B cell (primary cell): ENCODE data around the gene TNRC6A. TPM values are rescaled to one million over a fixed set of nuclear protein-coding genes. Genes with fewer than 3 reads are reported as not detected.

Experiments
- ATAC-seq: fragments of 200-7000 bp; cut with Tn5 transposase; one replicate; pipeline ENCODE4 v1.10.0; 2021; ENCODE audit warnings: low read depth, mild to moderate bottlenecking, moderate number of reproducible peaks, moderate library complexity
- CTCF ChIA-PET: fragments of 350-600 bp; sonication (Branson Sonifier 250); formaldehyde crosslinking; loops from one replicate; lab custom pipeline; 2021; ENCODE audit warnings: antibody characterized with exemption, inconsistent platforms; lab: Charles Lee
- POLR2A ChIA-PET: fragments of 350-600 bp; sonication (Branson Sonifier 250); formaldehyde crosslinking; loops from one replicate; lab custom pipeline; 2021; ENCODE audit warnings: antibody characterized with exemption; lab: Charles Lee
- DNase-seq: peaks from one replicate; pipeline ENCODE4 v3.0.0; 2013
- H2AFZ ChIP-seq: 2 replicates; pipeline ENCODE4 v1.6.1; 2012; ENCODE audit warnings: mild to moderate bottlenecking, low read depth, low read length; ENCODE audit not compliant: insufficient read depth, poor library complexity, severe bottlenecking
- H3K27ac ChIP-seq, 2 donors: 1 replicate in 1 of 2; 2 replicates in 1 of 2; pipeline ENCODE4 v1.5.1; 2012 to 2013; ENCODE audit warnings: low read length in 2 of 2, mild to moderate bottlenecking in 2 of 2, moderate library complexity in 1 of 2
- H3K27me3 ChIP-seq, 4 experiments: fragments of 200-600 bp in 1 of 4; sonication (generic) in 1 of 4; replicated peaks in 1 of 4; 1 replicate in 2 of 4; 2 replicates in 2 of 4; pipeline versions ENCODE4 v1.6.1 to v1.7.0; 2013 to 2016; ENCODE audit warnings: low read length in 3 of 4, mild to moderate bottlenecking in 2 of 4, mixed read lengths in 1 of 4, moderate library complexity in 1 of 4; ENCODE audit not compliant: insufficient read depth in 4 of 4, control insufficient read depth in 3 of 4; ENCODE audit errors: control extremely low read depth in 1 of 4
- H3K36me3 ChIP-seq, 2 experiments: replicated peaks in 1 of 2; 1 replicate in 1 of 2; 2 replicates in 1 of 2; pipeline versions ENCODE4 v1.6.1 to v1.7.1; 2013; ENCODE audit warnings: low read length in 1 of 2; ENCODE audit not compliant: insufficient read depth in 2 of 2, control insufficient read depth in 1 of 2; ENCODE audit errors: control extremely low read depth in 1 of 2, extremely low read depth in 1 of 2
- H3K4me1 ChIP-seq, 2 donors: fragments of 200-600 bp in 1 of 2; sonication (generic) in 1 of 2; 1 replicate in 1 of 2; 2 replicates in 1 of 2; pipeline versions ENCODE4 v1.5.1 to v1.6.1; 2013 to 2017; ENCODE audit warnings: low read length in 2 of 2; ENCODE audit not compliant: control insufficient read depth in 2 of 2, insufficient read depth in 2 of 2
- H3K4me2 ChIP-seq: replicated peaks from 2 replicates; pipeline ENCODE3; 2012; ENCODE audit warnings: mild to moderate bottlenecking, low read depth, low read length; ENCODE audit not compliant: poor library complexity, severe bottlenecking
- H3K4me3 ChIP-seq, 5 experiments: fragments of 200-600 bp in 1 of 5; sonication (generic) in 1 of 5; 1 replicate in 3 of 5; 2 replicates in 2 of 5; pipeline versions ENCODE4 v1.5.1 to v1.7.0; 2011 to 2016; ENCODE audit warnings: low read length in 4 of 5, mild to moderate bottlenecking in 4 of 5, low read depth in 2 of 5, control low read depth in 1 of 5, moderate library complexity in 1 of 5; ENCODE audit not compliant: insufficient read depth in 1 of 5; ENCODE audit errors: control extremely low read depth in 1 of 5, extremely low read depth in 1 of 5
- H3K79me2 ChIP-seq: fragments of 200-600 bp; sonication (generic); one replicate; pipeline ENCODE4 v1.6.0; 2016; ENCODE audit warnings: low read length; ENCODE audit not compliant: control insufficient read depth, insufficient read depth
- H3K9ac ChIP-seq: fragments of 200-600 bp; sonication (generic); 2 replicates; pipeline ENCODE4 v1.6.1; 2017; ENCODE audit warnings: mild to moderate bottlenecking, low read length, moderate library complexity
- H3K9me3 ChIP-seq, 3 donors: one replicate each; pipeline versions ENCODE4 v1.6.1 to v1.7.1; 2013; ENCODE audit warnings: low read length in 2 of 3; ENCODE audit not compliant: control insufficient read depth in 2 of 3, insufficient read depth in 1 of 3; ENCODE audit errors: control extremely low read depth in 1 of 3
- H4K20me1 ChIP-seq: 2 replicates; pipeline ENCODE4 v1.6.0; 2012; ENCODE audit warnings: mild to moderate bottlenecking, low read length; ENCODE audit not compliant: insufficient read depth, control insufficient read depth, poor library complexity, severe bottlenecking
- H3K27ac Mint-ChIP-seq: one replicate; pipeline ENCODE4 v1.8.0; 2021; ENCODE audit warnings: mixed read lengths
- H3K27me3 Mint-ChIP-seq: one replicate; pipeline ENCODE4 v1.8.0; 2021; ENCODE audit warnings: mixed read lengths
- H3K4me1 Mint-ChIP-seq: one replicate; pipeline ENCODE4 v1.8.0; 2021; ENCODE audit warnings: mixed read lengths
- H3K4me3 Mint-ChIP-seq: one replicate; pipeline ENCODE4 v1.8.0; 2021; ENCODE audit warnings: mixed read lengths
- H3K9me3 Mint-ChIP-seq: one replicate; pipeline ENCODE4 v1.8.0; 2022; ENCODE audit warnings: mixed read lengths; ENCODE audit not compliant: insufficient read depth
- EZH2 ChIP-seq: IDR thresholded peaks from 2 replicates; pipeline ENCODE4 v1.6.1; 2012; ENCODE audit warnings: borderline replicate concordance, low read depth, mild to moderate bottlenecking, moderate library complexity, low read length; ENCODE audit not compliant: insufficient read depth, poor library complexity, severe bottlenecking
- WGBS: methylation state at CpG from one replicate; pipeline ENCODE4 v1.1.5; 2013; ENCODE audit warnings: missing lambda C conversion rate; ENCODE audit not compliant: insufficient coverage; 5-methylcytosine and 5-hydroxymethylcytosine counted together
- intact Hi-C: fragments of 100-400 bp; cut with micrococcal nuclease; formaldehyde crosslinking; loops from one replicate; pipeline ENCODE4 v1.10.0; 2022
- polyA plus RNA-seq: library from polyadenylated mRNA; depleted of rRNA; stranded (reverse); fragments of >200 nt; gene quantifications from 2 replicates; pipeline ENCODE4 v1.2.3, GENCODE V29; 2012
- total RNA-seq, 2 donors: library from RNA; stranded (reverse); fragments of 120-200 nt in 1 of 2; gene quantifications; 1 replicate in 1 of 2; 2 replicates in 1 of 2; pipeline versions ENCODE4 v1.2.3 to v1.2.4, GENCODE V29; 2013 to 2022
- TF ChIP-seq, protein P1 (sequence below): fragments of 200-600 bp; IDR thresholded peaks from one replicate; pipeline ENCODE4 v1.8.0; 2022; ENCODE audit warnings: antibody characterized with exemption, mild to moderate bottlenecking

Gene TNRC6A
- total and polyA plus RNA-seq, 2 donors (not counting 1 experiment from before 2014, with no cell fraction given): 79.3 to 104 TPM

DNA sequence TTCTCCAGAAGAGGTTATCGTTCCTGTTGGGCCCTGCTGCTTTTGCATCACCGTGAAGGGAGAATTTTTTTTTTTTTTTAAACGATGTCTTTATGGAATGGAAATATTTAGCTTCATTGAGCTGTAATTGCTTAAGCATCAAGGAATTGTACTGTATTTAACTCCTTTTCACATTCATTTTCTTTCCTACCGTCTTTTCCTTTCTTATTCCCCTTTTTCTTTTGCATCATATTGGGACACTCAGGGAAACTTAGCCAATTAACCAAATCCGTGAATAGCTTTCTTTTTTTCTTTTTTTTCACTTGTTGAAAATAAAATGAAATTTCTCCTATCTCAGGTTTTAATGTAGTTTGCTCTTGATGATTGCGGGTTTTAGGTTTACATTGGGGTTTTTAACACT, 1.5 kb downstream of the TNRC6A start:
- no peak for ATAC-seq
- H3K27ac ChIP-seq: no peak overlapping the region
- peaks cover 70% of the 10 kb centered on the region for H3K79me2 ChIP-seq
- H3K27me3 ChIP-seq: no peaks in the 10 kb centered on the region
- TF ChIP-seq, protein P1, sequence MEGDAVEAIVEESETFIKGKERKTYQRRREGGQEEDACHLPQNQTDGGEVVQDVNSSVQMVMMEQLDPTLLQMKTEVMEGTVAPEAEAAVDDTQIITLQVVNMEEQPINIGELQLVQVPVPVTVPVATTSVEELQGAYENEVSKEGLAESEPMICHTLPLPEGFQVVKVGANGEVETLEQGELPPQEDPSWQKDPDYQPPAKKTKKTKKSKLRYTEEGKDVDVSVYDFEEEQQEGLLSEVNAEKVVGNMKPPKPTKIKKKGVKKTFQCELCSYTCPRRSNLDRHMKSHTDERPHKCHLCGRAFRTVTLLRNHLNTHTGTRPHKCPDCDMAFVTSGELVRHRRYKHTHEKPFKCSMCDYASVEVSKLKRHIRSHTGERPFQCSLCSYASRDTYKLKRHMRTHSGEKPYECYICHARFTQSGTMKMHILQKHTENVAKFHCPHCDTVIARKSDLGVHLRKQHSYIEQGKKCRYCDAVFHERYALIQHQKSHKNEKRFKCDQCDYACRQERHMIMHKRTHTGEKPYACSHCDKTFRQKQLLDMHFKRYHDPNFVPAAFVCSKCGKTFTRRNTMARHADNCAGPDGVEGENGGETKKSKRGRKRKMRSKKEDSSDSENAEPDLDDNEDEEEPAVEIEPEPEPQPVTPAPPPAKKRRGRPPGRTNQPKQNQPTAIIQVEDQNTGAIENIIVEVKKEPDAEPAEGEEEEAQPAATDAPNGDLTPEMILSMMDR: no peak
- TF ChIP-seq EZH2: no peak
- H3K4me3 ChIP-seq: peak overlapping the region in 2 of 5 experiments; percentile 14 to 97
- Mint-ChIP-seq H3K4me1 (peaks cover 44% of the 10 kb centered on the region), H3K9me3 (no peaks in the 10 kb centered on the region), H3K27me3 (no peaks in the 10 kb centered on the region), H3K4me3 (peak overlapping the region; percentile 96), H3K27ac (peak overlapping the region; percentile 3)
- ChIA-PET POLR2A (interaction anchor here (0.7 kb wide), 2 partner anchors 22 to 308 kb away, joined by 4 to 5 read pairs; no protein-coding TSS in a partner anchor), CTCF (interaction anchor here (0.6 to 1.3 kb wide), 2 partner anchors 8 to 222 kb away, joined by 3 to 4 read pairs; no protein-coding TSS in a partner anchor)
- peaks cover 12 to 16% of the 10 kb centered on the region in 2 donors for H3K4me1 ChIP-seq
- DNase-seq: no peak
- no peaks in the 10 kb centered on the region for H3K9me3 ChIP-seq
- peaks cover 0 to 20% of the 10 kb centered on the region in 2 experiments for H3K36me3 ChIP-seq
- H2AFZ ChIP-seq: no peak overlapping the region
- WGBS: no CpG with 5 or more reads among the region's 6 CpGs
- no peak overlapping the region for H3K9ac ChIP-seq
- peaks cover 9% of the 10 kb centered on the region for H4K20me1 ChIP-seq
- intact Hi-C loops: loop anchor here (2.0 kb wide), 1 partner anchor 526 kb away; the partner anchor contains the start of gene ZKSCAN2
- peak overlapping the region; percentile 82 for H3K4me2 ChIP-seq

DNA sequence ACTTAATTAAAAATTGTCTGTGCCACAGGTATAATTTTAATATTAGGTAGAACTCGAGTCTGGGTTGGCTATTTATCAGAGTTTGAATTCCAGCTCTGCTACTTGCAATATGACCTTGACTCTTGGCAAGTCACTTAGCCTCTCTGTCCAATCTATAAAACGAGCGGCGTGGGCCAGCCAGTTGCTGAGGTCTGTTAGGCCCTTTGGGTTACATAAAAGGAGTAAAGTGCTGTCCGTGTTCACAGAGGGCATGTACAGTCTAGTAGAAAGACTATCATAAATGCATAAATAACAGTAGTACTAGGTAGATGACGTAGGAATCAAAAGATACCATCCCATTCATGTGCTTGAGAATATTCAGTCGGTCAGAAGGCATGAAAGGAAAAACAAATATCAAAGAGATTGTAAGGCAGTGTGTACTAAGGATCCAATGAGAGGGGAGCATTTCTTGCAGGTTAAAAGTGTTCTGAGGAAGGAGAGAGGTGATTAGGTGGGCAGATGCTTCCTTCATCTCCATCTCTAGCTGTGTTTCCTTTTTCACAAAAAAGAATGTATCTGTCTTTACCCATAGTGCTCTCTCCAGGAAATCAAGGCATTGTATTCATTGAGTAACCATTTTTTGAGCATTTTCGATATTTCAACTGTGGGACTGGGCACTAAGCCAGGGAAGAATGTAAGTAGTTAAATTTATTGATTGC, 2.4 kb downstream of the TNRC6A start:
- H4K20me1 ChIP-seq: peaks cover 9% of the 10 kb centered on the region
- Mint-ChIP-seq H3K27me3 (no peaks in the 10 kb centered on the region), H3K4me1 (peaks cover 54% of the 10 kb centered on the region), H3K9me3 (no peaks in the 10 kb centered on the region), H3K27ac (no peak overlapping the region), H3K4me3 (no peak overlapping the region)
- intact Hi-C loops: loop anchor here (2.0 kb wide), 1 partner anchor 525 kb away; the partner anchor contains the start of gene ZKSCAN2
- CTCF ChIA-PET: no interaction called here
- TF ChIP-seq, protein P1: no peak
- TF ChIP-seq EZH2: no peak
- peaks cover 17 to 19% of the 10 kb centered on the region in 2 donors for H3K4me1 ChIP-seq
- no peaks in the 10 kb centered on the region for H3K9me3 ChIP-seq
- WGBS: 60% methylated on average over 1 of the region's 8 CpGs
- no peaks in the 10 kb centered on the region for H3K27me3 ChIP-seq
- no peak overlapping the region for H3K4me2 ChIP-seq
- POLR2A ChIA-PET: no interaction called here
- no peak overlapping the region for H3K4me3 ChIP-seq
- no peak overlapping the region for H2AFZ ChIP-seq
- DNase-seq (no peak), ATAC-seq (no peak)
- peak overlapping the region in 1 of 2 donors; percentile 8 for H3K27ac ChIP-seq
- H3K9ac ChIP-seq: no peak overlapping the region
- H3K36me3 ChIP-seq: peaks cover 0 to 20% of the 10 kb centered on the region in 2 experiments
- H3K79me2 ChIP-seq: peaks cover 79% of the 10 kb centered on the region
